HepG2 (cell line): Measurements from ENCODE around the gene HCRT. TPM values are rescaled to one million over a fixed set of nuclear protein-coding genes. Genes with fewer than 3 reads are reported as not detected.

ENCODE experiments used
- BHLHE40 ChIP-seq: IDR thresholded peaks from 2 replicates; pipeline ENCODE4 v1.6.1; 2011; ENCODE audit warnings: low read length, improper control_type of control experiment
- FOSL2 ChIP-seq: sonication (generic); formaldehyde crosslinking; IDR thresholded peaks from 2 replicates; pipeline ENCODE4 v1.4.0; 2020; ENCODE audit warnings: missing genetic modification reagents
- HBP1 ChIP-seq: IDR thresholded peaks from 2 replicates; pipeline ENCODE4 v1.6.1; 2016; ENCODE audit warnings: low read depth, control low read depth
- HNF4G ChIP-seq, 2 experiments: sonication (generic) in 1 of 2; formaldehyde crosslinking in 1 of 2; IDR thresholded peaks; 2 replicates each; pipeline versions ENCODE4 v1.4.0 to v1.6.1; 2011 to 2020; ENCODE audit warnings: borderline replicate concordance in 2 of 2, low read depth in 2 of 2, mild to moderate bottlenecking in 2 of 2, low read length in 1 of 2, missing genetic modification reagents in 1 of 2, moderate library complexity in 1 of 2
- MAZ ChIP-seq, 2 experiments: sonication (generic) in 1 of 2; formaldehyde crosslinking in 1 of 2; IDR thresholded peaks; 2 replicates each; pipeline versions ENCODE4 v1.5.0 to v1.6.1; 2012 to 2020; ENCODE audit warnings: low read depth in 2 of 2, mild to moderate bottlenecking in 2 of 2, borderline replicate concordance in 1 of 2, improper control_type of control experiment in 1 of 2, low read length in 1 of 2, missing genetic modification reagents in 1 of 2, moderate library complexity in 1 of 2
- SAP130 ChIP-seq: IDR thresholded peaks from 2 replicates; pipeline ENCODE4 v1.6.1; 2016; ENCODE audit warnings: low read depth
- SRSF4 ChIP-seq: fragments of 200-400 bp; formaldehyde crosslinking; IDR thresholded peaks from one replicate; pipeline ENCODE4 v1.6.1; 2018; ENCODE audit warnings: mild to moderate bottlenecking, low read depth, low read length, moderate library complexity; ENCODE audit not compliant: poor library complexity, severe bottlenecking
- TFDP1 ChIP-seq: IDR thresholded peaks from 2 replicates; pipeline ENCODE4 v1.6.1; 2016; ENCODE audit warnings: missing compliant biosample characterization, missing genetic modification reagents, borderline replicate concordance
- UBTF ChIP-seq: sonication (generic); formaldehyde crosslinking; IDR thresholded peaks from 2 replicates; pipeline ENCODE4 v1.4.0; 2020; ENCODE audit warnings: mild to moderate bottlenecking, missing genetic modification reagents
- ZNF318 ChIP-seq: sonication (generic); formaldehyde crosslinking; IDR thresholded peaks from 2 replicates; pipeline ENCODE4 v1.4.0; 2020; ENCODE audit warnings: mild to moderate bottlenecking, missing genetic modification reagents
- ZNF367 ChIP-seq: sonication (generic); formaldehyde crosslinking; IDR thresholded peaks from 2 replicates; pipeline ENCODE4 v1.4.0; 2020; ENCODE audit warnings: missing genetic modification reagents, borderline replicate concordance
- ZNF629 ChIP-seq: sonication (generic); formaldehyde crosslinking; conservative IDR thresholded peaks from 2 replicates; pipeline ENCODE4 v1.5.0; 2020; ENCODE audit warnings: missing genetic modification reagents
- ZNF720 ChIP-seq: sonication (generic); formaldehyde crosslinking; IDR thresholded peaks from 2 replicates; pipeline ENCODE4 v1.4.0; 2020; ENCODE audit warnings: missing genetic modification reagents
- polyA plus RNA-seq, 8 experiments: library from polyadenylated mRNA; depleted of rRNA in 3 of 8; stranded (reverse) in 7 of 8; unstranded in 1 of 8; fragments of >200 nt; fragmentation: Illumina TruSeq in 4 of 8; extraction: Trizol in 4 of 8; gene quantifications; 2 replicates each; pipeline versions ENCODE4 v1.2.1 to v1.2.3, GENCODE V29; 2011 to 2016; ENCODE audit warnings: low read depth in 4 of 8, missing spikeins in 1 of 8, mixed read lengths in 1 of 8; ENCODE audit not compliant: insufficient read depth in 1 of 8
- total RNA-seq, 5 experiments: library from RNA; depleted of rRNA; stranded (reverse); fragments of >200 nt; fragmentation: Illumina TruSeq; extraction: Trizol; gene quantifications; 2 replicates each; pipeline ENCODE4 v1.2.3, GENCODE V29; 2016; ENCODE audit warnings: low read depth in 1 of 5

HCRT gene
- total and polyA plus RNA-seq, 2 of the 13 experiments (the other 11 are each of a cell fraction or from before 2014, with no cell fraction given): not detected

GRCh38 chr17:42153919-42154742 is 31.1 kb downstream of the HCRT start (continued):
- TF ChIP-seq ZNF318 (no peak; the same call in 1 of the 2 replicates), HBP1 (peak; percentile 80; the same call in 1 of the 2 replicates), HNF4G (IDR thresholded peaks at IDR 0.05; ENCODE audit: borderline replicate concordance, low read depth, low read length) (peak; percentile 20; the same call in 1 of the 2 replicates), HNF4G (CRISPR knock-in tag; IDR thresholded peaks at IDR 0.05; ENCODE audit: borderline replicate concordance, low read depth) (no peak), UBTF (no peak), ZNF367 (CRISPR knock-in tag) (0 out of 2 replicates have a peak, but pooled peaks have one; percentile 45), MAZ (IDR thresholded peaks at IDR 0.05; ENCODE audit: borderline replicate concordance, low read depth, low read length) (no peak), MAZ (CRISPR knock-in tag; IDR thresholded peaks at IDR 0.05; ENCODE audit: low read depth) (0 out of 2 replicates have a peak, but pooled peaks have one; percentile 41), SRSF4 (no peak), ZNF720 (0 out of 2 replicates have a peak, but pooled peaks have one; percentile 6), TFDP1 (peak; percentile 13; the same call in 1 of the 2 replicates), SAP130 (CRISPR knock-in tag) (peak; percentile 50), BHLHE40 (peak; percentile 89), FOSL2 (CRISPR knock-in tag) (no peak), ZNF629 (CRISPR knock-in tag) (peak; percentile 56; the same call in 1 of the 2 replicates)
